T follicular helper cell (primary cell): ENCODE results near the gene PROM1.

Source experiments
- DNase-seq: peaks from one replicate; pipeline ENCODE4 v3.0.0-alpha.2; 2020; ENCODE audit warnings: low read depth

Gene PROM1

GRCh38 chr4:15986907-15987306 lies 96.9 kb downstream of the PROM1 start:
- no peak for DNase-seq

GRCh38 chr4:15983610-15984009 lies 100.2 kb downstream of the PROM1 start:
- no peak for DNase-seq

GRCh38 chr4:15982842-15983524 lies 100.8 kb downstream of the PROM1 start:
- DNase-seq: no peak

GRCh38 chr4:15976456-15977447 lies 107.1 kb downstream of the PROM1 start:
- DNase-seq: no peak

- no peak for DNase-seq
Measured at GRCh38 chr4:15971068-15971801, 112.6 kb downstream of the PROM1 start.

GRCh38 chr4:15968551-15969300 lies 115.1 kb downstream of the PROM1 start:
- no peak for DNase-seq

GRCh38 chr4:15965325-15965724 lies 118.5 kb downstream of the PROM1 start:
- no peak for DNase-seq

- DNase-seq: no peak
Measured at GRCh38 chr4:15964159-15964558, 119.7 kb downstream of the PROM1 start.

GRCh38 chr4:15963576-15963975 lies 120.2 kb downstream of the PROM1 start:
- no peak for DNase-seq

- no peak for DNase-seq
Measured at GRCh38 chr4:15963001-15963451, 120.8 kb downstream of the PROM1 start, which contains the start of gene FGFBP2. Gene FGFBP2 (minus strand): TSS chr4:15963175. CDS start chr4:15963129, 46 bp downstream.

- DNase-seq: no peak
Measured at GRCh38 chr4:15961781-15962510, 121.9 kb downstream of the PROM1 start.

GRCh38 chr4:15958562-15958961 lies 125.3 kb downstream of the PROM1 start:
- no peak for DNase-seq

- DNase-seq: peak; percentile 65
Measured at GRCh38 chr4:15956179-15956850, 127.5 kb downstream of the PROM1 start.

- no peak for DNase-seq
Measured at GRCh38 chr4:15955670-15956069, 128.2 kb downstream of the PROM1 start.

GRCh38 chr4:15953625-15954024 lies 130.2 kb downstream of the PROM1 start:
- no peak for DNase-seq

GRCh38 chr4:15951781-15952180 lies 132.0 kb downstream of the PROM1 start:
- no peak for DNase-seq

- DNase-seq: no peak
Measured at GRCh38 chr4:15948826-15949225, 135.0 kb downstream of the PROM1 start.

- no peak for DNase-seq
Measured at GRCh38 chr4:15947684-15948083, 136.1 kb downstream of the PROM1 start.

- DNase-seq: no peak
Measured at GRCh38 chr4:15945516-15945915, 138.3 kb downstream of the PROM1 start.

GRCh38 chr4:15944895-15945294 lies 138.9 kb downstream of the PROM1 start:
- no peak for DNase-seq
